HG02943 (cell line): ENCODE results near the gene FAIM2.

Source experiments
- ATAC-seq: cut with Tn5 transposase; IDR thresholded peaks from one replicate; pipeline ENCODE4 v1.9.1; 2021; ENCODE audit warnings: mild to moderate bottlenecking, low read depth, moderate library complexity; ENCODE audit not compliant: unreplicated experiment

FAIM2 gene

GRCh38 chr12:49899921-49900320, 3.8 kb downstream of the FAIM2 start:
- no peak for ATAC-seq

- ATAC-seq, result no peak
Measured at GRCh38 chr12:49899286-49899843, 4.3 kb downstream of the FAIM2 start.

GRCh38 chr12:49897276-49897675, 6.4 kb downstream of the FAIM2 start:
- no peak for ATAC-seq

GRCh38 chr12:49895773-49896172, 7.9 kb downstream of the FAIM2 start:
- no peak for ATAC-seq

DNA sequence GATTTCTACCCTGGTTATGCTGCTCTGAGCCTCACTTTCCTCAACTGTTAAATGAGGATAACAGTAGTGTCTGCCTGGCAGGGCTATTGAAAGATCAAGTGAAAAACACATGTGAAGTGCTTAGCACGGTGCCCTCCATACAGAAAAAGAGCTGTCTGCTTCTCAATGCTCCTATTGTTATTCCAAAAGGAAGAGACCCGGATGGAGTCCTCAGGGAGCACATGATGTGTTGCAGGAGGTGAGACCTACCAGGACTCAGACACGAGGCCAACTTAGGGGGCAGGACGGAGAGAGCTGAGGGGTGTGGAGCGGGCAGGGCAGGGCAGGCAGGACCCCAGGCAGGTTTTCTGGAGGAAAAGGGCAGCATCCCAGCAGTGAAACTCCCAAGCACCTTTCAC, 8.9 kb downstream of the FAIM2 start:
- no peak for ATAC-seq

- no peak for ATAC-seq
Measured at GRCh38 chr12:49893753-49894750, 9.6 kb downstream of the FAIM2 start.

DNA sequence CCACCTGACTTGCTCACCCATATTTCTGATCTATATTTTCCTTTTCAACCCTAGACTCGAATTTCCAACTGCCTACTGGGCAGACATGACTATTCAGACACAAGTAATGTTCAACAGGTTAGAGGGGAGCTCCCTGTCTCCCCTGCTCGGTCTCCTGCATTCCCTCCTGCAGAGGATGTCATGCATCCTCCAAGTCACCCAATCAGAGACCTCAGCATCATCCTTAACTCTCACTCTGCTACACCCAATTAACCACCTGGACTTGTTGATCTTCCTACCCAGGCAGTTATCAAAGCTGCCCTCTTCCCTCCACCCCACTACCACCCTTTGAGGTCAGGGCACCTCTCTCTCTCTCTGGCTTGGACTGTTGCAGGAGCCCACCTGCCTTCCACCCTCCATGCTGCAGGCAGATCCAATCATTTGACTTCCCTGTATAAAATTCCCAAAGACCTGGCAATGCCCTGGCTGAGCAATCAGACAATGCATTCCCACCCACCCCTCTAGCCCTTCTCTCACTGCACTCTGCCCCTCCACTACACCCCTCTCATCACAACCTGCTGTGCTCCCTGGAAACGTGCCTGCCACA, 10.9 kb downstream of the FAIM2 start:
- ATAC-seq, result no peak

DNA sequence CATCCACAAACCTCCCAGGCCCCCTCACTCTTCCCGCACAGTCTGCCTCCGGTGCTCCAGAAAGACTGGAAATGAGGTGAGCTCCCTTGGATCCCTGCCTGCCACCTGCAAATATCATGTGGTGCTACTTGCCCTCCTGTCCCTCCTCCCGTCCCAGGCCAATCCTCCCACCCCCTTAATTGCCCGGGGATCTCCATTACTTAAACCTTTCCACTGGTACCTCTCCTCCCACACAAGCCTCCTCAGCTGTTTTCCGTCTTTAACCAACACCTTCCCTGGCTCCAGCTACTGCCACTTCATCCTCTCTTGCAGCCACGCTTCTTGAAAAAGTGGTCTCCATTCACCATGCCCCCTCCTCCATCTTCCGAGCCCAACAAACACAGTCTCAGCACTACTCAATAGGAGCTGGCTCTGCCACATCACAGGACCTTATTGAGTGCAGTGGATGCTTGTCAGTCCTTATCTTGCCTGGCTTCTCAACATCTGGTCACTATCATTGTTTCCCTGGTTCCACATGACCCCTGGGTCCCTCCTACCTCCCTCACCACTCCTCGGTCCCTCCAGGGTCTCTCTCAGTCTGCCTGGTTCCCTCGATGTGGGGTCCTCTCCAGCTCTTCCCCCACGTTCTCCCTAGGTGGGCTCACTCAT, 11.5 kb downstream of the FAIM2 start:
- ATAC-seq, result no peak

DNA sequence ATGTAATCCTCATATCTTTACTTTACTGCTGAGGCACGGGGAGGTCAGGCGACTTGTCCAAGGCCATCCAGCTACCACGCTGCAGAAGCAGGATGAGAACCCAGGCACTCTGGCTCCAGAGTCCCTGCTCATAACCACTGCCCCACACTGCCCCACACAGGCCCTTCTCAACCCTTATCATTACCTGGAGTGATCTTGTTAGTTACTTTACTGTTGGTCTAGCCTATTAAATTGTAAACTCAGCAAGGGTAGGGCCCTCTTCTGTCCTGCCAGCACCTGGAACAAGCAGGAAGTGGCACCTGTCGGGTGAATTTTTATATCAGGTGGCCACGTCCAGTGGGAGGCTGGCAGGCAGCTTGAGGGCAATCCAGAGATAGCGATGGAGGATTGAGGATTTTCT, 12.2 kb downstream of the FAIM2 start:
- no peak for ATAC-seq

- no peak for ATAC-seq
Measured at GRCh38 chr12:49891012-49891411, 12.7 kb downstream of the FAIM2 start.

- ATAC-seq, result no peak
Measured at GRCh38 chr12:49890096-49890461, 13.6 kb downstream of the FAIM2 start.

DNA sequence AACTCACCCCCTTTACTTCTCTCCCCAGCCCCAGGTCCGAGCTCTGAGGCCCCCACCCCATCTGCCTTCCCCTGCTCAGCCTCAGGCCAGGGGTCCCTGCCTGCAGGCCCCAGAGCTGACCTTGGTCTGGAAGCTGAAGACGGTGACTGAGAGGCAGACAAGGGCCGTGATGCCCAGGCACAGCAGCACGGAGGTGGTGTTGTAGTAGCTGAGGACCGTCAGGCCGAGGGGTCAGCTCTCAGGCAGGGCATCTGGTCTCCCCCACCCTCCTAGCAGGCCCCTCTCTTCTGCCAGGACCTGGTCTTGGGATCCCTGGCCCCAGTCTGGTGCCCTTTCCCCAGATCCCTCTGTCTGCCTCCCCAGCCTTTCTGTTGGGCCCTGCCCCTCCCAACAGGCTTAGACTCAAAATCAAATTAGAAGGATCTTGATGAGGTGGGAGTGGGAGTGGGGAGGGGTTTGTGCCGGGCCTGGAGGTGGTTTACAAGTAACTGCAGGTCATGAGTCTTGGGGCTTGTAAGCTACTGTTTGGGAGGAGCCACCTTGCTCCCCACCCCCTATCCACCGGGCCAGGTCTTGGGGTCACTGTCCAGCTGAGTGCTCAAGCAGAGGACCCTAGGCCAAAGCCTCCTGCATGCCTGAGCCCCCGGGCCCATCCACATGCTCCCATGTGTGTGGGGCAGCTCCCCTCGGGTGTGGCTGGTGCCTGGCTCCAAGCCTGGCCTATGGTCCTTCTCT, 14.2 kb downstream of the FAIM2 start:
- ATAC-seq, result no peak

GRCh38 chr12:49888461-49889151, 15.1 kb downstream of the FAIM2 start:
- no peak for ATAC-seq

- ATAC-seq, result no peak
Measured at GRCh38 chr12:49887536-49888401, 15.9 kb downstream of the FAIM2 start.

DNA sequence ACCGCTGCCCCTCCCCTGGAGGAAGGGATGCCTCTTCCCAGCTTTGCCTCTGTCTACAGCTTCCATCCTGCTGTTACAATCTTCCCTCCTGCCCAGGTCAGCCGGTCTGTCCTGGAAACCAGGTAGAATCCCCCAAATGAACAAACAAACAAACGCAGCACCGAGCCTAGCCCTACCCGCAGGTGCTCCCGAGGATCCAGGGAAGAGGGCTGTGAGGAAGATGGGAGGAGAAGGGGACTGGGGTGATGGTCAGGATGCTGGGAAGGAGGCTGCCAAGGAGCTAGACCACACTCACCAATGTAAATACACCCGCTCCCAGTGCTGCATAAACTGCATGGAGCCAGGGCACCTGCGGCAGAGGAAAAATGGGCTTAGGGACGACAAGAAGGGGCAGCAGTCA, 16.6 kb downstream of the FAIM2 start:
- ATAC-seq, result no peak

DNA sequence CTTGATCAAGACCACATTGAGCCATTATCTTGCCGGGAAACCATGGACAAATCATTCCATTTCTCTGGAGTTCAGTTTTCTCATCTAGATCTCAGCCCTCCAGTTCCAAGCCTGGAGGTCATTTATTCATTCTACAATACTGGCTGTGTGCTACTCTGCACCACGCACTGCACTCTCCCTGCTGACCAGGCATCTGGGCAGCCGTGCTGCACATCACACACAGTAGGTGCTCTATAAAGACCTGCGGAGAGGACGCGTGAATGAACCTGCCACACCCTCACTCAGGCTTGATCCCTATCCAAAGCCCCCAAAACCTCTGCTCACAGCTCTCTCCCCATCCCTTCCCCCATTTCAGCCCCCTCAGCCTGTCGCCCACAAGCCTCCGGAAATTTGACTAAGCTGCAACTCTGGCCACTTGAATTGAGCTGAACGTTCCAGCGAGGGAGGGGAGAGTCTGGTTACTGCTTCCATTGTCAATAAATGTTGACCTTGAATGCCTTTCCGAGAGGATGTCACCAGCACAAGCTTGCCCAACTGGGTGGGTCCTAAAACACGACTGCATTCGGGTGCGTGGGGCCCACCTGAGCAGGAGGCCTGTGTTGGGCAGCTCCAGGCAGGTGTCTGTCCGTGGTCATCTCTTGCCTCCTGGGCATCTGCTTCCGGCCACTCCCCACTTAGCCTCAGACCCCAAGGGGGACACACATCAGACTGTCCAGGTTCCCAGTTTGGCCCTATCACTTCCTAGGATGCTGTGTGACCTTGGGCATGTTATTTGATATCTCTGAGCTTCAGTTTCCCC, 17.8 kb downstream of the FAIM2 start:
- ATAC-seq, result no peak

GRCh38 chr12:49885118-49885517, 18.6 kb downstream of the FAIM2 start:
- ATAC-seq, result no peak

GRCh38 chr12:49882851-49883464, 20.7 kb downstream of the FAIM2 start:
- no peak for ATAC-seq
